HL-60 (cell line): ENCODE results near the gene RIPOR2.

ENCODE experiments used
- CTCF ChIP-seq: IDR thresholded peaks from one replicate; pipeline ENCODE4 v1.5.1; 2011; ENCODE audit warnings: low read length, control low read depth, inconsistent platforms; ENCODE audit not compliant: insufficient read depth
- GABPA ChIP-seq: IDR thresholded peaks from 2 replicates; pipeline ENCODE4 v1.6.1; 2012; ENCODE audit warnings: low read depth
- POLR2AphosphoS5 ChIP-seq: IDR thresholded peaks from 2 replicates; pipeline ENCODE4 v1.6.1; 2012; ENCODE audit warnings: low read depth
- REST ChIP-seq: IDR thresholded peaks from 2 replicates; pipeline ENCODE4 v1.6.1; 2012; ENCODE audit warnings: low read depth; ENCODE audit not compliant: insufficient replicate concordance
- SPI1 ChIP-seq: IDR thresholded peaks from 2 replicates; pipeline ENCODE4 v1.6.1; 2012; ENCODE audit warnings: low read depth, mild to moderate bottlenecking, borderline replicate concordance

GRCh38 chr6:24798740-24799540 is 136.8 kb downstream of the RIPOR2 start, which contains the start of gene ARMH2:
- TF ChIP-seq CTCF (no peak), POLR2AphosphoS5 (no peak), GABPA (no peak), REST (no peak), SPI1 (no peak)
